Breast epithelium (tissue), 4 donors: Measurements from ENCODE around the gene IFT80. TPM values are rescaled to one million over a fixed set of nuclear protein-coding genes. Genes with fewer than 3 reads are reported as not detected.
"Not testable (repeated sequence)": the region's sequence is repeated elsewhere in the genome, so short reads cannot be mapped to it uniquely, and the experiment has no call there.

Experiments used
- DNase-seq, 2 donors: peaks; one replicate each; pipeline ENCODE4 v3.0.0-alpha.2; 2019; ENCODE audit warnings: low spot score in 2 of 2
- H3K27ac ChIP-seq, 2 donors: fragments of 200-600 bp; sonication (generic) in 1 of 2; one replicate each; pipeline ENCODE4 v1.5.1; 2016 to 2019; ENCODE audit warnings: mild to moderate bottlenecking in 1 of 2
- H3K27me3 ChIP-seq, 2 donors: fragments of 200-600 bp; sonication (generic) in 1 of 2; one replicate each; pipeline versions ENCODE4 v1.5.1 to v1.6.0; 2017 to 2019; ENCODE audit warnings: control low read depth in 1 of 2, mild to moderate bottlenecking in 1 of 2
- H3K36me3 ChIP-seq: fragments of 200-600 bp; one replicate; pipeline ENCODE4 v1.5.1; 2019
- H3K4me1 ChIP-seq, 2 donors: fragments of 200-600 bp; sonication (generic); one replicate each; pipeline ENCODE4 v1.5.1; 2016 to 2019; ENCODE audit warnings: control low read depth in 1 of 2
- H3K4me3 ChIP-seq, 3 donors: fragments of 200-600 bp; sonication (generic); 1 replicate in 2 of 3; 2 replicates in 1 of 3; pipeline ENCODE4 v1.5.1; 2016 to 2019; ENCODE audit warnings: mild to moderate bottlenecking in 3 of 3, moderate library complexity in 2 of 3
- H3K9me3 ChIP-seq, 2 donors: fragments of 200-600 bp; sonication (generic) in 1 of 2; one replicate each; pipeline ENCODE4 v1.5.1; 2016 to 2019; ENCODE audit warnings: control low read depth in 1 of 2
- CTCF ChIP-seq, 3 donors: fragments of 450-650 bp; IDR thresholded peaks; one replicate each; pipeline ENCODE4 v1.5.1; 2016 to 2017; ENCODE audit warnings: antibody characterized with exemption in 3 of 3, mild to moderate bottlenecking in 3 of 3, moderate library complexity in 3 of 3
- POLR2A ChIP-seq: fragments of 450-650 bp; IDR thresholded peaks from one replicate; pipeline ENCODE4 v1.6.1; 2016; ENCODE audit warnings: antibody characterized with exemption, mild to moderate bottlenecking, moderate library complexity
- POLR2AphosphoS5 ChIP-seq, 3 donors: sonication (generic); formaldehyde crosslinking; IDR thresholded peaks; one replicate each; pipeline ENCODE4 v1.6.1; 2017; ENCODE audit warnings: antibody characterized with exemption in 3 of 3
- intact Hi-C: fragments of 100-400 bp; cut with DNase I; formaldehyde crosslinking; loops from one replicate; pipeline ENCODE4 v1.15.1; 2023; ENCODE audit warnings: low total_unique reads
- total RNA-seq, 3 donors: library from RNA; depleted of rRNA; stranded (reverse); fragments of >200 nt; gene quantifications; one replicate each; pipeline ENCODE4 v1.1.0, GENCODE V29; 2016

IFT80 gene
- total RNA-seq, 3 donors from 2014 or later = 18.4 to 41.0 (median 29.2) TPM

GRCh38 chr3:160372780-160373179 lies 26.2 kb downstream of the IFT80 start:
- DNase-seq = no peak
- intact Hi-C loops = no loop called here
- no peaks in the 10 kb centered on the region for H3K4me1 ChIP-seq
- H3K27ac ChIP-seq = no peak overlapping the region
- H3K36me3 ChIP-seq = peaks cover 11% of the 10 kb centered on the region
- H3K27me3 ChIP-seq = no peaks in the 10 kb centered on the region
- no peak overlapping the region for H3K4me3 ChIP-seq
- H3K9me3 ChIP-seq = no peaks in the 10 kb centered on the region
- no peak for TF ChIP-seq CTCF (IDR thresholded peaks at IDR 0.05)
- TF ChIP-seq POLR2A = no peak
- TF ChIP-seq POLR2AphosphoS5 (IDR thresholded peaks at IDR 0.05) = no peak

GRCh38 chr3:160370987-160371857 lies 27.8 kb downstream of the IFT80 start:
- no peak overlapping the region for H3K27ac ChIP-seq
- TF ChIP-seq POLR2AphosphoS5 (IDR thresholded peaks at IDR 0.05) (no peak), CTCF (IDR thresholded peaks at IDR 0.05) (no peak), POLR2A (no peak)
- DNase-seq = no peak
- H3K4me3 ChIP-seq = no peak overlapping the region
- no peaks in the 10 kb centered on the region for H3K4me1 ChIP-seq
- H3K27me3 ChIP-seq = no peaks in the 10 kb centered on the region
- H3K36me3 ChIP-seq = peaks cover 4% of the 10 kb centered on the region
- no peaks in the 10 kb centered on the region for H3K9me3 ChIP-seq
- intact Hi-C loops = no loop called here

DNA sequence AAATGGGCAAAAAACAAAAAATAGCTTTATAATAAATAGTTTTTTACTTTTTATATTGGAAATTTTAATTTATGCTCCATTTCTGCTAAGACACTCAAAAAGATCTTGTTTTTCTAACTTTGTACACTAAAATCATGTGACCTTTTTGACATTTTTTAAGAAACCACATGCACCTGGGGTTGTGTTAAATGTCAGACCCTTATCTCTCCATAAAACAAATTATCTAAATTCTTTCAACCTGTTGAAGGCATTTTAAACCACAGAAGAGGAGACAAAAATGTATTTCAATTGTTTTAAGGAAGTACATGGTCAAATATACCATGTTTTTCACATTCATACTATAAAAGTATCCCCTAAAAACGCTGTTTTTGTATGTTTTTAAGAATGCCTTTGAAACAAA lies 29.2 kb downstream of the IFT80 start:
- no peaks in the 10 kb centered on the region for H3K4me1 ChIP-seq
- no peak overlapping the region for H3K4me3 ChIP-seq
- no peaks in the 10 kb centered on the region for H3K27me3 ChIP-seq
- intact Hi-C loops = no loop called here
- TF ChIP-seq POLR2A = no peak
- no peak for TF ChIP-seq POLR2AphosphoS5 (IDR thresholded peaks at IDR 0.05)
- no peak for TF ChIP-seq CTCF (IDR thresholded peaks at IDR 0.05)
- no peak for DNase-seq
- no peaks in the 10 kb centered on the region for H3K36me3 ChIP-seq
- H3K27ac ChIP-seq = no peak overlapping the region
- H3K9me3 ChIP-seq = no peaks in the 10 kb centered on the region

DNA sequence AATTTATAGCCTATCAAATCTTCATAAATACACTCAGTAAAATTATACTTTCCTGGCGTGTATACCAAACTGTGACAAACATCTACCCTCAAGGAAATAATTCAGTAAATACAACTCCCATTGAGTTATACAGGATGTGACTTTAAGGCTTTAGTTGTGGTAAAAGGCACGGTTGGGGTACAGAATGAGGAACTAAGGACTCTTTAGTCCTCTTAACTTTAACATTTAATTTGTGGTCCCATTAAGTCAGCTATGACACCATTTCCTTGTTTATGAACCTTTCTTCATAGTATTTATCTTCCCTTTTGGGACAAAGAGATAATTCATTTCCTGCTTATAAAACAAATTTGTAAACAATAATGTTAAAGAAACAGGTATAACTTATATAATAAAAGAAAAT lies 30.2 kb downstream of the IFT80 start:
- DNase-seq = no peak
- intact Hi-C loops = no loop called here
- Histone ChIP-seq H3K9me3 (no peaks in the 10 kb centered on the region), H3K27me3 (no peaks in the 10 kb centered on the region), H3K27ac (no peak overlapping the region), H3K4me3 (no peak overlapping the region), H3K4me1 (no peaks in the 10 kb centered on the region), H3K36me3 (no peaks in the 10 kb centered on the region)
- TF ChIP-seq CTCF (IDR thresholded peaks at IDR 0.05) (no peak), POLR2AphosphoS5 (IDR thresholded peaks at IDR 0.05) (no peak), POLR2A (no peak)

- no peak for DNase-seq
- Histone ChIP-seq H3K36me3 (no peaks in the 10 kb centered on the region), H3K27me3 (no peaks in the 10 kb centered on the region), H3K9me3 (no peaks in the 10 kb centered on the region), H3K27ac (no peak overlapping the region), H3K4me3 (no peak overlapping the region), H3K4me1 (no peaks in the 10 kb centered on the region)
- TF ChIP-seq POLR2AphosphoS5 (IDR thresholded peaks at IDR 0.05) (no peak), POLR2A (no peak), CTCF (IDR thresholded peaks at IDR 0.05) (no peak)
- intact Hi-C loops = no loop called here
Observed at GRCh38 chr3:160365869-160366522, 33.0 kb downstream of the IFT80 start.

DNA sequence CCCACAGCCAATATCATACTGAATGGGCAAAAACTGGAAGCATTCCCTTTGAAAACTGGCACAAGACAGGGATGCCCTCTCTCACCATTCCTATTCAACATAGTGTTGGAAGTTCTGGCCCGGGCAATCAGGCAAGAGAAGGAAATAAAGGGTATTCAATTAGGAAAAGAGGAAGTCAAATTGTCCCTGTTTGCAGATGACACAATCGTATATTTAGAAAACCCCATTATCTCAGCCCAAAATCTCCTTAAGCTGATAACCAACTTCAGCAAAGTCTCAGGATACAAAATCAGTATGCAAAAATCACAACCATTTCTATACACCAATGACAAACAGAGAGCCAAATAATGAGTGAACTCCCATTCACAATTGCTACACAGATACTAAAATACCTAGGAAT lies 36.1 kb downstream of the IFT80 start:
- H3K4me1 ChIP-seq, H3K27me3 ChIP-seq, intact Hi-C loops, H3K27ac ChIP-seq, H3K9me3 ChIP-seq, DNase-seq, H3K36me3 ChIP-seq, H3K4me3 ChIP-seq: not testable (repeated sequence)
